Keratinocyte (primary cell): Measurements from ENCODE around the gene CHD9. TPM values are rescaled to one million over a fixed set of nuclear protein-coding genes. Genes with fewer than 3 reads are reported as not detected.

Experiments used
- DNase-seq: peaks from one replicate; pipeline ENCODE4 v3.0.0-alpha.2; 2011; ENCODE audit warnings: low read depth, missing footprints, low spot score
- FAIRE-seq: peaks from 2 replicates; lab custom pipeline; 2011; peaks lifted over from hg19 to GRCh38; lab: Jason Lieb, UNC
- H2AFZ ChIP-seq: 2 replicates; pipeline ENCODE4 v1.6.0; 2012; ENCODE audit warnings: low read length, control low read depth, inconsistent platforms; ENCODE audit not compliant: control insufficient read depth
- H3K27ac ChIP-seq: 2 replicates; pipeline ENCODE4 v1.5.1; 2011; ENCODE audit warnings: low read length; ENCODE audit not compliant: control insufficient read depth, insufficient read depth
- H3K27me3 ChIP-seq: 3 replicates; pipeline ENCODE4 v1.6.0; 2011; ENCODE audit warnings: low read length; ENCODE audit not compliant: control insufficient read depth, insufficient read depth; ENCODE audit errors: extremely low read depth
- H3K36me3 ChIP-seq, 2 experiments: 2 replicates in 1 of 2; 3 replicates in 1 of 2; pipeline ENCODE4 v1.5.1; 2011; ENCODE audit warnings: low read length in 2 of 2, mild to moderate bottlenecking in 1 of 2; ENCODE audit not compliant: control insufficient read depth in 2 of 2, insufficient read depth in 2 of 2; ENCODE audit errors: extremely low read depth in 1 of 2
- H3K4me1 ChIP-seq: 3 replicates; pipeline ENCODE4 v1.5.1; 2011; ENCODE audit warnings: low read length; ENCODE audit not compliant: control insufficient read depth, insufficient read depth; ENCODE audit errors: extremely low read depth
- H3K4me2 ChIP-seq: 3 replicates; pipeline ENCODE4 v1.6.0; 2011; ENCODE audit warnings: low read depth, low read length; ENCODE audit not compliant: control insufficient read depth, insufficient read depth; ENCODE audit errors: extremely low read depth
- H3K4me3 ChIP-seq, 3 experiments: fragments of 200-600 bp in 1 of 3; sonication (generic) in 1 of 3; 2 replicates in 2 of 3; 3 replicates in 1 of 3; pipeline ENCODE4 v1.5.1; 2011 to 2016; ENCODE audit warnings: low read length in 3 of 3, mild to moderate bottlenecking in 3 of 3, control low read depth in 2 of 3, inconsistent platforms in 1 of 3, low read depth in 1 of 3, mixed read lengths in 1 of 3, mixed run types in 1 of 3, moderate library complexity in 1 of 3; ENCODE audit not compliant: control insufficient read depth in 2 of 3, insufficient read depth in 2 of 3; ENCODE audit errors: extremely low read depth in 1 of 3
- H3K79me2 ChIP-seq: 2 replicates; pipeline ENCODE4 v1.6.0; 2012; ENCODE audit warnings: low read length; ENCODE audit not compliant: control insufficient read depth, insufficient read depth
- H3K9ac ChIP-seq: 3 replicates; pipeline ENCODE4 v1.6.0; 2011; ENCODE audit warnings: low read length; ENCODE audit not compliant: control insufficient read depth, insufficient read depth; ENCODE audit errors: extremely low read depth
- H3K9me1 ChIP-seq: 3 replicates; pipeline ENCODE4 v1.6.0; 2011; ENCODE audit warnings: low read length; ENCODE audit not compliant: control insufficient read depth, insufficient read depth; ENCODE audit errors: extremely low read depth
- H3K9me3 ChIP-seq: 2 replicates; pipeline ENCODE4 v1.5.1; 2012; ENCODE audit warnings: low read depth, low read length; ENCODE audit not compliant: control insufficient read depth
- H4K20me1 ChIP-seq: 3 replicates; pipeline ENCODE4 v1.6.0; 2011; ENCODE audit warnings: low read length; ENCODE audit not compliant: control insufficient read depth, insufficient read depth; ENCODE audit errors: extremely low read depth
- EZH2 ChIP-seq: IDR thresholded peaks from one replicate; pipeline ENCODE4 v1.6.1; 2012; ENCODE audit warnings: inconsistent platforms, mild to moderate bottlenecking, low read length, moderate library complexity
- dilution Hi-C: fragments of 300-500 bp; cut with MboI; formaldehyde crosslinking; loops from one replicate; pipeline ENCODE4 v1.7.0; 2020; ENCODE audit warnings: low sequenced_read_pairs; ENCODE audit not compliant: extremely low pct_ligation_motif_present
- polyA plus RNA-seq, 5 experiments: library from polyadenylated mRNA; depleted of rRNA in 3 of 5; stranded (reverse) in 3 of 5; stranded (forward) in 1 of 5; unstranded in 1 of 5; fragments of >200 nt; gene quantifications; 1 replicate in 1 of 5; 2 replicates in 3 of 5; 3 replicates in 1 of 5; pipeline versions ENCODE4 v1.2.1 to v1.2.3, GENCODE V29; 2011 to 2012; ENCODE audit warnings: missing spikeins in 2 of 5, low read depth in 1 of 5, low replicate concordance in 1 of 5
- TF ChIP-seq, protein P1 (sequence below), 3 experiments: IDR thresholded peaks in 1 of 3; conservative IDR thresholded peaks in 1 of 3; optimal IDR thresholded peaks in 1 of 3; 2 replicates in 2 of 3; 3 replicates in 1 of 3; pipeline versions ENCODE3 to v1.5.1; 2011; ENCODE audit warnings: low read length in 3 of 3, mild to moderate bottlenecking in 3 of 3, moderate library complexity in 2 of 3, control low read depth in 1 of 3, inconsistent platforms in 1 of 3; ENCODE audit not compliant: insufficient read depth in 2 of 3; ENCODE audit errors: extremely low read depth in 1 of 3

Gene CHD9
- polyA plus RNA-seq, 1 donor (not counting 4 experiments of a cell fraction or from before 2014, with no cell fraction given) = 32.8 TPM

DNA sequence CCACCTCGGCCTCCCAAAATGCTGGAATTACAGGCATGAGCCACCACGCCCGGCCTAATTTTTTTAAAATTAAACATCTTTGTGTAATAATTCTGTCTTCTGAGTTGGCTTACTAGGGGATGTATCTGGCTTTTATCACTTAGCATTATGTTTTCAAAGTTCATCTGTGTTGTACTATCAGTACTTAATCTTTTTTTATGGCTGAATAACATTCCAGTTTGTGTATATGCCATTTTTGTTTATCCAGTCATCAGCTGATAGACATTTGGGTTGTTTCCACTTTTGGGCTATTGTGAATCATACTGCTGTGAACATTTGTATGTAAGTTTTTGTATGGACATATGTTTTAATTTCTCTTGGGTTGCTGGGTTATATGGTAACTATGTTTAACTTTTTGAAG lies 69.0 kb downstream of the CHD9 start:
- Histone ChIP-seq H3K4me2 (no peak overlapping the region), H3K79me2 (no peaks in the 10 kb centered on the region), H2AFZ (no peak overlapping the region), H3K9me1 (no peaks in the 10 kb centered on the region), H4K20me1 (no peaks in the 10 kb centered on the region), H3K36me3 (no peaks in the 10 kb centered on the region), H3K4me3 (no peak overlapping the region), H3K27me3 (no peaks in the 10 kb centered on the region), H3K9me3 (no peaks in the 10 kb centered on the region), H3K27ac (no peak overlapping the region), H3K4me1 (no peaks in the 10 kb centered on the region), H3K9ac (no peak overlapping the region)
- no peak for TF ChIP-seq EZH2
- TF ChIP-seq, protein P1, sequence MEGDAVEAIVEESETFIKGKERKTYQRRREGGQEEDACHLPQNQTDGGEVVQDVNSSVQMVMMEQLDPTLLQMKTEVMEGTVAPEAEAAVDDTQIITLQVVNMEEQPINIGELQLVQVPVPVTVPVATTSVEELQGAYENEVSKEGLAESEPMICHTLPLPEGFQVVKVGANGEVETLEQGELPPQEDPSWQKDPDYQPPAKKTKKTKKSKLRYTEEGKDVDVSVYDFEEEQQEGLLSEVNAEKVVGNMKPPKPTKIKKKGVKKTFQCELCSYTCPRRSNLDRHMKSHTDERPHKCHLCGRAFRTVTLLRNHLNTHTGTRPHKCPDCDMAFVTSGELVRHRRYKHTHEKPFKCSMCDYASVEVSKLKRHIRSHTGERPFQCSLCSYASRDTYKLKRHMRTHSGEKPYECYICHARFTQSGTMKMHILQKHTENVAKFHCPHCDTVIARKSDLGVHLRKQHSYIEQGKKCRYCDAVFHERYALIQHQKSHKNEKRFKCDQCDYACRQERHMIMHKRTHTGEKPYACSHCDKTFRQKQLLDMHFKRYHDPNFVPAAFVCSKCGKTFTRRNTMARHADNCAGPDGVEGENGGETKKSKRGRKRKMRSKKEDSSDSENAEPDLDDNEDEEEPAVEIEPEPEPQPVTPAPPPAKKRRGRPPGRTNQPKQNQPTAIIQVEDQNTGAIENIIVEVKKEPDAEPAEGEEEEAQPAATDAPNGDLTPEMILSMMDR (optimal IDR thresholded peaks at IDR 0.05 in 1 of 3, IDR thresholded peaks at IDR 0.05 in 1 of 3, conservative IDR thresholded peaks at IDR 0.05 in 1 of 3; ENCODE audit: extremely low read depth in 1 of 3, insufficient read depth in 2 of 3, low read length in 3 of 3) = no peak
- DNase-seq (no peak), FAIRE-seq (no peak)
- dilution Hi-C loops = no loop called here

DNA sequence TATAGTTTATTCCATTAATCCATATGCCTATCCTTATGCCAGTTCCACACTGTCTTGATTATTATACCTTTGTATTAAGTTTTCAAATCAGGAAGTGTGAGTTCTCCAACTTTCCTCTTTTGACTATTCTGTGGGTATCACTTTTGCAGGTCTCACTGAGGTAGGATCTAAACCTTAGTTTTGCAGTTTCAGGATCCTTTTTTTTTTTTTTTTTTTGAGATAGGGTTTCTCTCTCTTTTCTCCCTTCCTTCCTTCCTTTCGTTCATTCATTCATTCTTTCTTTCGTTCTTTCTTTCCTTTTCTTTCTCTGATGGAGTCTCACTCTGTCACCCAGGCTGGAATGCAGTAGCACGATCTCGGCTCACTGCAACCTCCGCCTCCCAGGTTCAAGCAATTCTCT lies 71.6 kb downstream of the CHD9 start:
- H4K20me1 ChIP-seq = no peaks in the 10 kb centered on the region
- no peak for FAIRE-seq

More for the DNA sequence above, 71.6 kb downstream of the CHD9 start:
- H3K27me3 ChIP-seq = no peaks in the 10 kb centered on the region
- no peaks in the 10 kb centered on the region for H3K9me1 ChIP-seq
- H2AFZ ChIP-seq = no peak overlapping the region
- H3K4me3 ChIP-seq = no peak overlapping the region
- H3K9ac ChIP-seq = no peak overlapping the region
- TF ChIP-seq EZH2 = no peak
- TF ChIP-seq, protein P1 (optimal IDR thresholded peaks at IDR 0.05 in 1 of 3, IDR thresholded peaks at IDR 0.05 in 1 of 3, conservative IDR thresholded peaks at IDR 0.05 in 1 of 3; ENCODE audit: extremely low read depth in 1 of 3, insufficient read depth in 2 of 3, low read length in 3 of 3) = no peak
- peaks cover 4% of the 10 kb centered on the region for H3K4me1 ChIP-seq
- no peaks in the 10 kb centered on the region for H3K36me3 ChIP-seq
- DNase-seq = no peak
- H3K4me2 ChIP-seq = no peak overlapping the region
- dilution Hi-C loops = no loop called here
- H3K27ac ChIP-seq = no peak overlapping the region
- H3K9me3 ChIP-seq = no peaks in the 10 kb centered on the region
- peaks cover under 1% of the 10 kb centered on the region for H3K79me2 ChIP-seq
